K562 (cell line): Measurements from ENCODE around the gene RBM20. TPM values are rescaled to one million over a fixed set of nuclear protein-coding genes. Genes with fewer than 3 reads are reported as not detected.

Source experiments
- ATAC-seq: fragments of 200-7000 bp; cut with Tn5 transposase; 3 replicates; pipeline ENCODE4 v1.9.1; 2020; ENCODE audit warnings: moderate library complexity
- BruUV-seq: library from RNA; stranded (reverse); fragments of 400-500 nt; replicated peaks from 2 replicates; lab custom pipeline; 2021; lab: Mats Ljungman, UMichigan
- CTCF ChIA-PET: fragments of 300-600 bp; formaldehyde crosslinking; extraction: SDS; loops from one replicate; lab custom pipeline; 2021; ENCODE audit warnings: low intra/inter-chr PET ratio; lab: Yijun Ruan, JAX
- POLR2A ChIA-PET: fragments of 300-600, 350-650 bp; sonication (Branson Sonifier 250); formaldehyde crosslinking; extraction: SDS; loops from one replicate; lab custom pipeline; 2021; ENCODE audit warnings: antibody characterized with exemption, inconsistent platforms; lab: Yijun Ruan, JAX
- DNase-seq, 4 experiments: peaks; one replicate each; pipeline versions ENCODE4 v3.0.0 to v3.0.0-alpha.2; 2011 to 2018; ENCODE audit warnings: low spot score in 3 of 4, mixed read lengths in 3 of 4; ENCODE audit errors: extremely low read depth in 1 of 4
- FAIRE-seq: peaks from 2 replicates; lab custom pipeline; 2011; peaks lifted over from hg19 to GRCh38; lab: Jason Lieb, UNC
- H2AFZ ChIP-seq: 2 replicates; pipeline ENCODE4 v1.6.0; 2011; ENCODE audit warnings: low read depth, low read length, control low read depth, inconsistent platforms
- H3K27ac ChIP-seq: fragments of 200-600 bp; 3 replicates; pipeline ENCODE4 v1.8.0; 2011; ENCODE audit warnings: low read depth, mild to moderate bottlenecking, control low read depth, inconsistent platforms, low read length, moderate library complexity, mixed read lengths; ENCODE audit errors: extremely low read depth
- H3K27me3 ChIP-seq, 2 experiments: fragments of 300-600 bp in 1 of 2; 2 replicates in 1 of 2; 3 replicates in 1 of 2; pipeline versions ENCODE4 v1.6.0 to v1.8.0; 2011; ENCODE audit warnings: inconsistent platforms in 2 of 2, low read length in 2 of 2, mild to moderate bottlenecking in 1 of 2, mixed read lengths in 1 of 2, moderate library complexity in 1 of 2; ENCODE audit not compliant: control insufficient read depth in 2 of 2, insufficient read depth in 2 of 2
- H3K36me3 ChIP-seq: fragments of 300-600 bp; 3 replicates; pipeline ENCODE4 v1.8.0; 2011; ENCODE audit warnings: mild to moderate bottlenecking, low read length, inconsistent platforms; ENCODE audit not compliant: control insufficient read depth, insufficient read depth
- H3K4me1 ChIP-seq, 2 experiments: fragments of 200-600 bp in 1 of 2; replicated peaks in 1 of 2; 2 replicates in 1 of 2; 3 replicates in 1 of 2; pipeline versions ENCODE4 v1.5.1 to v1.8.0; 2011; ENCODE audit warnings: inconsistent platforms in 2 of 2, low read length in 2 of 2, mild to moderate bottlenecking in 1 of 2, mixed read lengths in 1 of 2, moderate library complexity in 1 of 2; ENCODE audit not compliant: control insufficient read depth in 2 of 2, insufficient read depth in 2 of 2
- H3K4me2 ChIP-seq: 2 replicates; pipeline ENCODE4 v1.6.1; 2011; ENCODE audit warnings: low read length, control low read depth, inconsistent platforms, mixed read lengths; ENCODE audit not compliant: insufficient read depth
- H3K4me3 ChIP-seq: fragments of 200-600 bp; sonication (generic), shearing (Covaris generic); 2 replicates; pipeline ENCODE4 v1.5.1; 2016; ENCODE audit warnings: control low read depth, inconsistent platforms
- H3K79me2 ChIP-seq: fragments of 200-600 bp; 3 replicates; pipeline ENCODE4 v1.8.0; 2011; ENCODE audit warnings: low read length, inconsistent platforms; ENCODE audit not compliant: control insufficient read depth, insufficient read depth
- H3K9ac ChIP-seq, 2 experiments: 2 replicates each; pipeline versions ENCODE4 v1.6.0 to v1.6.1; 2011; ENCODE audit warnings: low read depth in 2 of 2, low read length in 2 of 2, control low read depth in 1 of 2, inconsistent platforms in 1 of 2, mild to moderate bottlenecking in 1 of 2, mixed read lengths in 1 of 2; ENCODE audit not compliant: insufficient read depth in 1 of 2
- H3K9me1 ChIP-seq: one replicate; pipeline ENCODE4 v1.6.0; 2011; ENCODE audit warnings: inconsistent platforms, mild to moderate bottlenecking, low read length, moderate library complexity; ENCODE audit not compliant: control insufficient read depth, insufficient read depth
- H3K9me3 ChIP-seq: replicated peaks from 2 replicates; pipeline ENCODE4 v1.5.1; 2011; ENCODE audit warnings: low read depth, low read length, inconsistent platforms; ENCODE audit not compliant: control insufficient read depth, insufficient read depth
- H4K20me1 ChIP-seq: replicated peaks from 2 replicates; pipeline ENCODE4 v1.6.1; 2011; ENCODE audit warnings: low read length, inconsistent platforms, mixed read lengths; ENCODE audit not compliant: control insufficient read depth, insufficient read depth
- EGR1 ChIP-seq: fragments of 450-650 bp; conservative IDR thresholded peaks from 2 replicates; pipeline ENCODE4 v1.6.1; 2017; ENCODE audit warnings: mild to moderate bottlenecking
- GTF2A2 ChIP-seq: IDR thresholded peaks from 2 replicates; pipeline ENCODE4 v1.6.1; 2016; ENCODE audit warnings: mild to moderate bottlenecking, missing genetic modification characterization, missing compliant biosample characterization
- NCOA1 ChIP-seq: fragments of 450-650 bp; IDR thresholded peaks from 2 replicates; pipeline ENCODE4 v1.6.1; 2016; ENCODE audit warnings: low read depth
- RBBP5 ChIP-seq: fragments of 200-600 bp; sonication (generic); IDR thresholded peaks from 2 replicates; pipeline ENCODE4 v1.6.1; 2012; ENCODE audit warnings: borderline replicate concordance, mild to moderate bottlenecking, low read length, control low read depth, inconsistent platforms; ENCODE audit not compliant: insufficient read depth, poor library complexity, severe bottlenecking
- RBM34 ChIP-seq: fragments of 200-400 bp; formaldehyde crosslinking; IDR thresholded peaks from 2 replicates; pipeline ENCODE4 v1.6.1; 2018; ENCODE audit warnings: low read length, borderline replicate concordance; ENCODE audit not compliant: insufficient read depth
- ZNF316 ChIP-seq: fragments of 450-650 bp; IDR thresholded peaks from 2 replicates; pipeline ENCODE4 v1.6.1; 2016
- ZNF586 ChIP-seq: fragments of 450-650 bp; formaldehyde crosslinking; conservative IDR thresholded peaks from 2 replicates; pipeline ENCODE4 v1.4.0; 2020; ENCODE audit warnings: mild to moderate bottlenecking, moderate library complexity
- WGBS: fragments of 100-300 bp; shearing (Covaris generic); methylation state at CpG from one replicate; pipeline ENCODE4 v1.1.6; 2016; ENCODE audit warnings: low coverage, mixed read lengths; ENCODE audit not compliant: insufficient coverage; ENCODE audit errors: missing lambda C conversion rate; 5-methylcytosine and 5-hydroxymethylcytosine counted together
- in situ Hi-C: fragments of 300-500 bp; cut with MboI; formaldehyde crosslinking; loops from 4 replicates; pipeline ENCODE4 v1.15.0; 2018; ENCODE audit warnings: inconsistent platforms, mixed read lengths
- intact Hi-C: fragments of 100-400 bp; cut with micrococcal nuclease; formaldehyde crosslinking; loops from 2 replicates; pipeline ENCODE4 v1.14.2; 2022
- polyA plus RNA-seq, 8 experiments: library from polyadenylated mRNA; depleted of rRNA in 4 of 8; stranded (reverse) in 5 of 8; unstranded in 3 of 8; fragments of >200 nt; fragmentation: Nextera tagmentation in 2 of 8; fragmentation: Illumina TruSeq in 1 of 8; extraction: Ambion mirVana in 2 of 8; extraction: Trizol in 1 of 8; gene quantifications; 2 replicates each; pipeline versions ENCODE4 v1.2.1 to v1.2.3, GENCODE V29; 2011 to 2014; ENCODE audit warnings: inconsistent platforms in 1 of 8, missing spikeins in 1 of 8
- total RNA-seq, 7 experiments: library from RNA; depleted of rRNA in 6 of 7; stranded (reverse); fragments of >200 nt in 6 of 7; fragmentation: Illumina TruSeq in 2 of 7; extraction: Trizol in 2 of 7; gene quantifications; 2 replicates each; pipeline versions ENCODE4 v1.2.1 to v1.2.3, GENCODE V29; 2011 to 2021; ENCODE audit warnings: low replicate concordance in 1 of 7
- TF ChIP-seq, protein P1 (sequence below): fragments of 450-650 bp; IDR thresholded peaks from 2 replicates; pipeline ENCODE4 v1.6.1; 2016; ENCODE audit warnings: missing biosample characterization, missing genetic modification characterization

RBM20 gene
- total and polyA plus RNA-seq, 9 of the 15 experiments (the other 6 are each of a cell fraction or from before 2014, with no cell fraction given) = 0.63 to 5.7 (median 3.2) TPM

DNA sequence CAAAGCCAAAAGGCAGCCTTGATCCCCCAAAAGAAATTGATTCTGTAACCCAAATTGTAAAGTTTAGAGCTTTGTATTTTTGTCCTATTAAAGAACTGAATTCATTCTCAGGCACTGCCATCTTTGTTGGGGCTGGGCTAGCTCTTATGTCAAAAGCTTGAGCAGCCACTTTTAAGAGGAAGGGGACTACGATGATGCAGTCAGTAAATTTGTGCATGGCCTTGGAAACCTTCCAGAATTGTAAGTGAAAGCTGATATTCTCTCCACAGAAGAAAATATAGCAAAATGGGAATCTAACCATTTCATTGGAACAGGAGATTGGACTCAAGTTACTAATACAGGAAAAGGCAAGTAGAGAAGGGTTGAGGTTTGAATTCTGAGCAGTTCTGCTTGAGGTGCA is 50.1 kb downstream of the RBM20 start:
- POLR2A ChIA-PET = interaction anchor here (0.7 kb wide), 1 partner anchor 16 kb away, joined by 3 read pairs; no protein-coding TSS in a partner anchor
- Histone ChIP-seq H3K9me1 (no peaks in the 10 kb centered on the region), H3K4me3 (no peak overlapping the region), H3K4me2 (no peak overlapping the region)
- in situ Hi-C loops = no loop called here
- no peak for FAIRE-seq
- no peak for TF ChIP-seq RBM34
- TF ChIP-seq, protein P1, sequence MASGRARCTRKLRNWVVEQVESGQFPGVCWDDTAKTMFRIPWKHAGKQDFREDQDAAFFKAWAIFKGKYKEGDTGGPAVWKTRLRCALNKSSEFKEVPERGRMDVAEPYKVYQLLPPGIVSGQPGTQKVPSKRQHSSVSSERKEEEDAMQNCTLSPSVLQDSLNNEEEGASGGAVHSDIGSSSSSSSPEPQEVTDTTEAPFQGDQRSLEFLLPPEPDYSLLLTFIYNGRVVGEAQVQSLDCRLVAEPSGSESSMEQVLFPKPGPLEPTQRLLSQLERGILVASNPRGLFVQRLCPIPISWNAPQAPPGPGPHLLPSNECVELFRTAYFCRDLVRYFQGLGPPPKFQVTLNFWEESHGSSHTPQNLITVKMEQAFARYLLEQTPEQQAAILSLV (tag) = no peak
- no peak for TF ChIP-seq ZNF586
- no peak for TF ChIP-seq NCOA1
- TF ChIP-seq RBBP5 = no peak
- no peak for TF ChIP-seq GTF2A2 (tag)
- no peak for TF ChIP-seq EGR1
- no peak for TF ChIP-seq ZNF316
- TF ChIP-seq, all 486 proteins: peak for 0
- Histone ChIP-seq H3K27me3 (no peaks in the 10 kb centered on the region), H3K9me3 (no peaks in the 10 kb centered on the region; the same call in 1 of the 2 replicates), H3K27ac (no peak overlapping the region), H3K36me3 (no peaks in the 10 kb centered on the region), H3K79me2 (peaks cover 7% of the 10 kb centered on the region; the same call in 2 of the 3 replicates), H3K4me1 (no peaks in the 10 kb centered on the region; a peak in 1 of 5 replicates), H2AFZ (no peak overlapping the region), H3K9ac (no peak overlapping the region), H4K20me1 (no peaks in the 10 kb centered on the region)
- CTCF ChIA-PET = no interaction called here
- no peak for DNase-seq
- BruUV-seq = no TSS peak
- 50% methylated on average over 1 of the region's 1 CpG for WGBS
- no peak for ATAC-seq
- intact Hi-C loops = no loop called here
